Measurements from ENCODE around the gene CFAP45.

DNA sequence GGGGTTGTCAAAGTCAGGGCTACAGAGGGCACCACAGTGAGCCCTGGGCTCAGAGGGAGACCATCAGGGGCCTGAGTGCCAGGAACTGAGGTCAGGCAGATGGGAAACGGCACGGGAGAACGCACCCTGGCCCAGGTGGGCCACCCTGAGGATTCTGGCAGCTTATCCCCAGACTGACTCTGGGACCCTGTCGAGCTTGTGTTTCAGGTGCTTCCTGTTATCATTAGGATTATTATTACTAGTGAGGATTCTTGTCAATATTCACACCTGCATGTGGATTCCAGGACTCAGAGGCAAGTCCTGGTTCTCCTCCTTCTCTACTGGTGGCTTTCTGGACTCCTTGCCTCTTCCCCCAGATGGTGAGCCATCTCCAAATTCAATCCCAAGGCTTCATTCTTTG, 52.7 kb downstream of the CFAP45 start:
- TF ChIP-seq CTCF (conservative IDR thresholded peaks at IDR 0.05), result no peak
- no peak for TF ChIP-seq EZH2 (IDR thresholded peaks at IDR 0.05; ENCODE audit: low read depth)
